IgD-negative memory B cell (primary cell): Measurements from ENCODE around the gene RGS11. TPM values are rescaled to one million over a fixed set of nuclear protein-coding genes. Genes with fewer than 3 reads are reported as not detected.

Source experiments
- H3K27ac Mint-ChIP-seq, 3 donors: one replicate each; pipeline ENCODE4 v1.8.0; 2020 to 2022; ENCODE audit warnings: mild to moderate bottlenecking in 3 of 3, mixed read lengths in 3 of 3, moderate library complexity in 1 of 3
- H3K27me3 Mint-ChIP-seq: one replicate; pipeline ENCODE4 v1.8.0; 2021; ENCODE audit warnings: mixed read lengths
- H3K36me3 Mint-ChIP-seq: one replicate; pipeline ENCODE4 v1.8.0; 2020; ENCODE audit warnings: mild to moderate bottlenecking, mixed read lengths
- H3K4me1 Mint-ChIP-seq, 3 donors: one replicate each; pipeline ENCODE4 v1.8.0; 2020 to 2022; ENCODE audit warnings: mixed read lengths in 3 of 3, mild to moderate bottlenecking in 1 of 3
- H3K4me3 Mint-ChIP-seq, 4 donors: one replicate each; pipeline ENCODE4 v1.8.0; 2020 to 2022; ENCODE audit warnings: mild to moderate bottlenecking in 4 of 4, mixed read lengths in 4 of 4, moderate library complexity in 3 of 4
- H3K9me3 Mint-ChIP-seq, 3 donors: one replicate each; pipeline ENCODE4 v1.8.0; 2020 to 2021; ENCODE audit warnings: mixed read lengths in 3 of 3, mild to moderate bottlenecking in 1 of 3
- polyA plus RNA-seq: library from polyadenylated mRNA; unstranded; fragments of 300-500 nt; fragmentation: Illumina TruSeq; gene quantifications from one replicate; pipeline ENCODE4 v1.2.3, GENCODE V29; 2021

RGS11 gene
- polyA plus RNA-seq, 1 donor from 2014 or later, result not detected

- Mint-ChIP-seq H3K27me3 (no peaks in the 10 kb centered on the region), H3K4me1 (peaks cover 7 to 10% (median 7%) of the 10 kb centered on the region in 3 donors), H3K9me3 (no peaks in the 10 kb centered on the region), H3K27ac (peak overlapping the region in 1 of 3 donors; percentile 86), H3K36me3 (peaks cover 4% of the 10 kb centered on the region), H3K4me3 (peak overlapping the region in 1 of 4 donors; percentile 70)
These were observed 31.2 kb upstream of the RGS11 start for GRCh38 chr16:306911-307370.

GRCh38 chr16:305916-306626 is 30.3 kb upstream of the RGS11 start:
- no peak overlapping the region for H3K4me3 Mint-ChIP-seq

GRCh38 chr16:303760-304505 is 28.2 kb upstream of the RGS11 start:
- Mint-ChIP-seq H3K4me1 (peaks cover 4% of the 10 kb centered on the region in 3 donors), H3K36me3 (peaks cover 2% of the 10 kb centered on the region), H3K27ac (no peak overlapping the region), H3K27me3 (no peaks in the 10 kb centered on the region), H3K9me3 (no peaks in the 10 kb centered on the region), H3K4me3 (peak overlapping the region in 1 of 4 donors; percentile 2)

More at GRCh38 chr16:305916-306626, 30.3 kb upstream of the RGS11 start:
- Mint-ChIP-seq H3K4me1 (peaks cover 7 to 10% (median 7%) of the 10 kb centered on the region in 3 donors), H3K27ac (peak overlapping the region in 1 of 3 donors; percentile 77), H3K9me3 (no peaks in the 10 kb centered on the region), H3K36me3 (peaks cover 4% of the 10 kb centered on the region), H3K27me3 (no peaks in the 10 kb centered on the region)

GRCh38 chr16:301950-302349 is 26.2 kb upstream of the RGS11 start:
- H3K4me1 Mint-ChIP-seq, result peaks cover 0 to 1% (median 0%) of the 10 kb centered on the region in 3 donors

GRCh38 chr16:301235-301634 is 25.5 kb upstream of the RGS11 start:
- H3K9me3 Mint-ChIP-seq, result no peaks in the 10 kb centered on the region
- H3K36me3 Mint-ChIP-seq, result peaks cover 2% of the 10 kb centered on the region
- no peak overlapping the region for H3K4me3 Mint-ChIP-seq
- peaks cover 0 to 1% (median 0%) of the 10 kb centered on the region in 3 donors for H3K4me1 Mint-ChIP-seq
- H3K27ac Mint-ChIP-seq, result no peak overlapping the region
- H3K27me3 Mint-ChIP-seq, result no peaks in the 10 kb centered on the region

More at GRCh38 chr16:301950-302349, 26.2 kb upstream of the RGS11 start:
- Mint-ChIP-seq H3K9me3 (no peaks in the 10 kb centered on the region), H3K27me3 (no peaks in the 10 kb centered on the region), H3K27ac (no peak overlapping the region), H3K36me3 (peaks cover 2% of the 10 kb centered on the region), H3K4me3 (no peak overlapping the region)

- Mint-ChIP-seq H3K9me3 (no peaks in the 10 kb centered on the region), H3K27me3 (no peaks in the 10 kb centered on the region), H3K36me3 (no peaks in the 10 kb centered on the region), H3K27ac (no peak overlapping the region), H3K4me3 (no peak overlapping the region), H3K4me1 (no peaks in the 10 kb centered on the region)
These were observed 22.1 kb upstream of the RGS11 start for GRCh38 chr16:297832-298231.

GRCh38 chr16:296806-297510 is 21.2 kb upstream of the RGS11 start:
- Mint-ChIP-seq H3K36me3 (no peaks in the 10 kb centered on the region), H3K27me3 (no peaks in the 10 kb centered on the region), H3K4me1 (no peaks in the 10 kb centered on the region), H3K27ac (no peak overlapping the region), H3K9me3 (no peaks in the 10 kb centered on the region), H3K4me3 (no peak overlapping the region)

- Mint-ChIP-seq H3K4me1 (no peaks in the 10 kb centered on the region), H3K4me3 (no peak overlapping the region)
These were observed 20.5 kb upstream of the RGS11 start for GRCh38 chr16:296276-296675.

GRCh38 chr16:293043-293775 is 17.5 kb upstream of the RGS11 start:
- Mint-ChIP-seq H3K36me3 (no peaks in the 10 kb centered on the region), H3K27me3 (no peaks in the 10 kb centered on the region), H3K27ac (no peak overlapping the region), H3K4me1 (no peaks in the 10 kb centered on the region), H3K9me3 (no peaks in the 10 kb centered on the region), H3K4me3 (no peak overlapping the region)

More at GRCh38 chr16:296276-296675, 20.5 kb upstream of the RGS11 start:
- Mint-ChIP-seq H3K27ac (no peak overlapping the region), H3K9me3 (no peaks in the 10 kb centered on the region), H3K36me3 (no peaks in the 10 kb centered on the region), H3K27me3 (no peaks in the 10 kb centered on the region)

- Mint-ChIP-seq H3K4me1 (no peaks in the 10 kb centered on the region), H3K4me3 (no peak overlapping the region), H3K36me3 (peaks cover 4% of the 10 kb centered on the region), H3K9me3 (no peaks in the 10 kb centered on the region), H3K27me3 (no peaks in the 10 kb centered on the region), H3K27ac (no peak overlapping the region)
These were observed 15.8 kb upstream of the RGS11 start for GRCh38 chr16:291539-291938.

GRCh38 chr16:290681-291405 is 15.1 kb upstream of the RGS11 start:
- Mint-ChIP-seq H3K4me3 (no peak overlapping the region), H3K4me1 (no peaks in the 10 kb centered on the region), H3K27me3 (no peaks in the 10 kb centered on the region), H3K27ac (no peak overlapping the region), H3K36me3 (peaks cover 8% of the 10 kb centered on the region), H3K9me3 (no peaks in the 10 kb centered on the region)

GRCh38 chr16:290015-290680 is 14.4 kb upstream of the RGS11 start:
- no peak overlapping the region for H3K27ac Mint-ChIP-seq
- H3K27me3 Mint-ChIP-seq, result no peaks in the 10 kb centered on the region

GRCh38 chr16:289395-289997 is 13.8 kb upstream of the RGS11 start:
- no peaks in the 10 kb centered on the region for H3K4me1 Mint-ChIP-seq
- H3K9me3 Mint-ChIP-seq, result no peaks in the 10 kb centered on the region
- peaks cover 8% of the 10 kb centered on the region for H3K36me3 Mint-ChIP-seq
- no peak overlapping the region for H3K4me3 Mint-ChIP-seq
- H3K27ac Mint-ChIP-seq, result no peak overlapping the region
- no peaks in the 10 kb centered on the region for H3K27me3 Mint-ChIP-seq

More at GRCh38 chr16:290015-290680, 14.4 kb upstream of the RGS11 start:
- Mint-ChIP-seq H3K9me3 (no peaks in the 10 kb centered on the region), H3K4me3 (no peak overlapping the region), H3K4me1 (no peaks in the 10 kb centered on the region), H3K36me3 (peaks cover 8% of the 10 kb centered on the region)
